Stimulated activated CD4-positive, alpha-beta T cell treated with anti-CD3 and anti-CD28 coated beads, Interleukin-4, amount 100 ng/mL, for 24 hours (primary cell): ENCODE results near the gene AP3S1.
"Not testable (repeated sequence)": the region's sequence is repeated elsewhere in the genome, so short reads cannot be mapped to it uniquely, and the experiment has no call there.

Experiments
- DNase-seq: peaks from one replicate; pipeline ENCODE4 v3.0.0-alpha.2; 2020

Gene AP3S1

GRCh38 chr5:115873392-115873791 is 31.7 kb downstream of the AP3S1 start:
- no peak for DNase-seq

- DNase-seq: no peak
These were observed 33.7 kb downstream of the AP3S1 start for GRCh38 chr5:115875447-115875846.

GRCh38 chr5:115877342-115877741 is 35.6 kb downstream of the AP3S1 start:
- DNase-seq: not testable (repeated sequence)

- DNase-seq: not testable (repeated sequence)
These were observed 40.7 kb downstream of the AP3S1 start for GRCh38 chr5:115882434-115882833.

- no peak for DNase-seq
These were observed 43.0 kb downstream of the AP3S1 start for GRCh38 chr5:115884704-115885103.

GRCh38 chr5:115885208-115885607 is 43.5 kb downstream of the AP3S1 start:
- not testable (repeated sequence) for DNase-seq

- DNase-seq: no peak
These were observed 46.3 kb downstream of the AP3S1 start for GRCh38 chr5:115888027-115888426.

GRCh38 chr5:115892021-115892420 is 50.3 kb downstream of the AP3S1 start:
- no peak for DNase-seq

GRCh38 chr5:115894342-115894741 is 52.6 kb downstream of the AP3S1 start:
- DNase-seq: no peak

- no peak for DNase-seq
These were observed 54.1 kb downstream of the AP3S1 start for GRCh38 chr5:115895821-115896220.

- DNase-seq: no peak
These were observed 56.9 kb downstream of the AP3S1 start for GRCh38 chr5:115898656-115899055.

- no peak for DNase-seq
These were observed 65.4 kb downstream of the AP3S1 start for GRCh38 chr5:115907177-115907576.

GRCh38 chr5:115913623-115914400 is 72.1 kb downstream of the AP3S1 start:
- DNase-seq: not testable (repeated sequence)

GRCh38 chr5:115920171-115920725 is 78.5 kb downstream of the AP3S1 start:
- no peak for DNase-seq

GRCh38 chr5:115928578-115929407 is 87.1 kb downstream of the AP3S1 start:
- DNase-seq: not testable (repeated sequence)

- DNase-seq: not testable (repeated sequence)
These were observed 88.4 kb downstream of the AP3S1 start for GRCh38 chr5:115930171-115930570.

- no peak for DNase-seq
These were observed 89.0 kb downstream of the AP3S1 start for GRCh38 chr5:115930630-115931337.

- no peak for DNase-seq
These were observed 91.3 kb downstream of the AP3S1 start for GRCh38 chr5:115932991-115933390.

- no peak for DNase-seq
These were observed 92.7 kb downstream of the AP3S1 start for GRCh38 chr5:115934388-115934974.

GRCh38 chr5:115936031-115936430 is 94.3 kb downstream of the AP3S1 start:
- DNase-seq: no peak

GRCh38 chr5:115939059-115939458 is 97.3 kb downstream of the AP3S1 start:
- no peak for DNase-seq

- no peak for DNase-seq
These were observed 98.5 kb downstream of the AP3S1 start for GRCh38 chr5:115940080-115940810.
